Rectal smooth muscle tissue (tissue), 1 donor: ENCODE measurements around the gene ANAPC7.
A peak's percentile ranks its signal among the peaks of the same experiment; 100 is the strongest.
"Not testable (repeated sequence)": the region's sequence is repeated elsewhere in the genome, so short reads cannot be mapped to it uniquely, and the experiment has no call there.

Experiments used
- H3K27ac ChIP-seq: one replicate; pipeline ENCODE4 v1.7.0; 2013; ENCODE audit warnings: low read depth, low read length, inconsistent platforms
- H3K27me3 ChIP-seq: one replicate; pipeline ENCODE4 v1.7.0; 2013; ENCODE audit warnings: low read length; ENCODE audit not compliant: control insufficient read depth, insufficient read depth
- H3K36me3 ChIP-seq: one replicate; pipeline ENCODE4 v1.7.0; 2013; ENCODE audit warnings: low read length; ENCODE audit not compliant: control insufficient read depth, insufficient read depth
- H3K4me1 ChIP-seq: one replicate; pipeline ENCODE4 v1.7.0; 2013; ENCODE audit warnings: low read length; ENCODE audit not compliant: control insufficient read depth, insufficient read depth
- H3K4me3 ChIP-seq: one replicate; pipeline ENCODE4 v1.7.0; 2013; ENCODE audit warnings: low read length
- H3K9ac ChIP-seq: one replicate; pipeline ENCODE4 v1.7.0; 2013; ENCODE audit warnings: low read length

The ANAPC7 gene

GRCh38 chr12:110372056-110372425 lies 31.5 kb downstream of the ANAPC7 start:
- H3K36me3 ChIP-seq: peaks cover 20% of the 10 kb centered on the region
- H3K27me3 ChIP-seq: no peaks in the 10 kb centered on the region
- H3K4me3 ChIP-seq: no peak overlapping the region
- H3K9ac ChIP-seq: no peak overlapping the region
- H3K27ac ChIP-seq: no peak overlapping the region
- H3K4me1 ChIP-seq: peaks cover 31% of the 10 kb centered on the region

- H3K27ac ChIP-seq: no peak overlapping the region
- no peaks in the 10 kb centered on the region for H3K27me3 ChIP-seq
- H3K4me1 ChIP-seq: peaks cover 36% of the 10 kb centered on the region
- H3K36me3 ChIP-seq: peaks cover 20% of the 10 kb centered on the region
- H3K4me3 ChIP-seq: no peak overlapping the region
- no peak overlapping the region for H3K9ac ChIP-seq
These were observed 32.0 kb downstream of the ANAPC7 start for GRCh38 chr12:110371408-110372055.

GRCh38 chr12:110370732-110371231 lies 32.7 kb downstream of the ANAPC7 start:
- H3K36me3 ChIP-seq: peaks cover 15% of the 10 kb centered on the region
- H3K27me3 ChIP-seq: no peaks in the 10 kb centered on the region
- no peak overlapping the region for H3K4me3 ChIP-seq
- H3K27ac ChIP-seq: no peak overlapping the region
- H3K9ac ChIP-seq: no peak overlapping the region
- peaks cover 36% of the 10 kb centered on the region for H3K4me1 ChIP-seq

GRCh38 chr12:110369992-110370391 lies 33.5 kb downstream of the ANAPC7 start:
- no peaks in the 10 kb centered on the region for H3K27me3 ChIP-seq
- peaks cover 11% of the 10 kb centered on the region for H3K36me3 ChIP-seq
- H3K9ac ChIP-seq: no peak overlapping the region
- no peak overlapping the region for H3K27ac ChIP-seq
- H3K4me1 ChIP-seq: peaks cover 36% of the 10 kb centered on the region
- H3K4me3 ChIP-seq: no peak overlapping the region

- Histone ChIP-seq H3K9ac (no peak overlapping the region), H3K4me3 (no peak overlapping the region), H3K27me3 (no peaks in the 10 kb centered on the region), H3K27ac (peak overlapping the region; percentile 64), H3K36me3 (peaks cover 3% of the 10 kb centered on the region), H3K4me1 (peaks cover 22% of the 10 kb centered on the region)
These were observed 36.2 kb downstream of the ANAPC7 start for GRCh38 chr12:110367181-110367864.

GRCh38 chr12:110366321-110367142 lies 37.0 kb downstream of the ANAPC7 start:
- Histone ChIP-seq H3K9ac (no peak overlapping the region), H3K4me3 (no peak overlapping the region), H3K27ac (peak overlapping the region; percentile 64), H3K27me3 (no peaks in the 10 kb centered on the region), H3K4me1 (peaks cover 16% of the 10 kb centered on the region), H3K36me3 (no peaks in the 10 kb centered on the region)

GRCh38 chr12:110365489-110366320 lies 37.8 kb downstream of the ANAPC7 start:
- Histone ChIP-seq H3K36me3 (no peaks in the 10 kb centered on the region), H3K9ac (no peak overlapping the region), H3K27me3 (no peaks in the 10 kb centered on the region), H3K27ac (peak overlapping the region; percentile 27), H3K4me3 (no peak overlapping the region), H3K4me1 (peaks cover 10% of the 10 kb centered on the region)

GRCh38 chr12:110361216-110361615 lies 42.3 kb downstream of the ANAPC7 start:
- H3K36me3 ChIP-seq: no peaks in the 10 kb centered on the region
- no peak overlapping the region for H3K9ac ChIP-seq
- no peak overlapping the region for H3K27ac ChIP-seq
- no peaks in the 10 kb centered on the region for H3K27me3 ChIP-seq
- no peaks in the 10 kb centered on the region for H3K4me1 ChIP-seq
- H3K4me3 ChIP-seq: no peak overlapping the region

GRCh38 chr12:110358384-110359097 lies 45.0 kb downstream of the ANAPC7 start:
- not testable (repeated sequence) for H3K27me3 ChIP-seq, H3K36me3 ChIP-seq, H3K4me3 ChIP-seq, H3K9ac ChIP-seq, H3K27ac ChIP-seq, H3K4me1 ChIP-seq

GRCh38 chr12:110355073-110355472 lies 48.4 kb downstream of the ANAPC7 start:
- Histone ChIP-seq H3K4me1 (no peaks in the 10 kb centered on the region), H3K27ac (no peak overlapping the region), H3K4me3 (no peak overlapping the region), H3K9ac (no peak overlapping the region), H3K27me3 (no peaks in the 10 kb centered on the region), H3K36me3 (no peaks in the 10 kb centered on the region)

GRCh38 chr12:110354172-110354780 lies 49.2 kb downstream of the ANAPC7 start:
- Histone ChIP-seq H3K4me3 (no peak overlapping the region), H3K9ac (no peak overlapping the region), H3K36me3 (peaks cover 1% of the 10 kb centered on the region), H3K27me3 (no peaks in the 10 kb centered on the region), H3K4me1 (no peaks in the 10 kb centered on the region), H3K27ac (no peak overlapping the region)
